ENCODE results near the gene LZTR1.
"Not testable (repeated sequence)": the region's sequence is repeated elsewhere in the genome, so short reads cannot be mapped to it uniquely, and the experiment has no call there.

The LZTR1 gene

GRCh38 chr22:20965888-20966855 is 15.9 kb upstream of the LZTR1 start:
- DNase-seq (ENCODE audit: low read depth) = no peak

- DNase-seq (ENCODE audit: low read depth) = no peak
Measured at GRCh38 chr22:20966883-20967696, 15.0 kb upstream of the LZTR1 start, which contains the start of gene AIFM3. AIFM3 (plus strand) TSS chr22:20967255; CDS start chr22:20967945, 690 bp downstream.

GRCh38 chr22:20967697-20968211 is 14.3 kb upstream of the LZTR1 start:
- no peak for DNase-seq (ENCODE audit: low read depth)

GRCh38 chr22:20968281-20968977 is 13.7 kb upstream of the LZTR1 start:
- no peak for DNase-seq (ENCODE audit: low read depth)

GRCh38 chr22:20970939-20971657 is 11.0 kb upstream of the LZTR1 start:
- no peak for DNase-seq (ENCODE audit: low read depth)

- DNase-seq (ENCODE audit: low read depth) = not testable (repeated sequence)
Measured at GRCh38 chr22:20972014-20972694, 9.9 kb upstream of the LZTR1 start.

GRCh38 chr22:20972933-20973577 is 9.0 kb upstream of the LZTR1 start:
- DNase-seq (ENCODE audit: low read depth) = no peak

- DNase-seq (ENCODE audit: low read depth) = no peak
Measured at GRCh38 chr22:20973634-20974286, 8.3 kb upstream of the LZTR1 start.

GRCh38 chr22:20974336-20974955 is 7.7 kb upstream of the LZTR1 start:
- no peak for DNase-seq (ENCODE audit: low read depth)

- no peak for DNase-seq (ENCODE audit: low read depth)
Measured at GRCh38 chr22:20975541-20976290, 6.4 kb upstream of the LZTR1 start.

GRCh38 chr22:20976291-20976877 is 5.7 kb upstream of the LZTR1 start:
- no peak for DNase-seq (ENCODE audit: low read depth)

- DNase-seq (ENCODE audit: low read depth) = no peak
Measured at GRCh38 chr22:20977019-20977418, 5.1 kb upstream of the LZTR1 start.

GRCh38 chr22:20977516-20978170 is 4.5 kb upstream of the LZTR1 start:
- no peak for DNase-seq (ENCODE audit: low read depth)

- DNase-seq (ENCODE audit: low read depth) = no peak
Measured at GRCh38 chr22:20978419-20978818, 3.7 kb upstream of the LZTR1 start.

GRCh38 chr22:20979243-20979809 is 2.8 kb upstream of the LZTR1 start:
- no peak for DNase-seq (ENCODE audit: low read depth)

GRCh38 chr22:20979940-20980453 is 2.1 kb upstream of the LZTR1 start:
- no peak for DNase-seq (ENCODE audit: low read depth)

GRCh38 chr22:20980523-20980922 is 1.6 kb upstream of the LZTR1 start:
- DNase-seq (ENCODE audit: low read depth) = no peak
